SIG-M5 (cell line): ENCODE data around the gene KMT2C.

Source experiments
- DNase-seq: peaks from one replicate; lab custom pipeline; 2025; lab: John Stamatoyannopoulos, UW

The KMT2C gene

GRCh38 chr7:152140067-152140466, 295.7 kb downstream of the KMT2C start:
- DNase-seq, result no peak

- DNase-seq, result no peak
These were observed 298.3 kb downstream of the KMT2C start for GRCh38 chr7:152137476-152138025.

- no peak for DNase-seq
These were observed 299.1 kb downstream of the KMT2C start for GRCh38 chr7:152136686-152137085.

- no peak for DNase-seq
These were observed 302.0 kb downstream of the KMT2C start for GRCh38 chr7:152133804-152134203.

GRCh38 chr7:152132812-152133211, 303.0 kb downstream of the KMT2C start:
- DNase-seq, result no peak

- DNase-seq, result no peak
These were observed 303.8 kb downstream of the KMT2C start for GRCh38 chr7:152131981-152132494.

- DNase-seq, result no peak
These were observed 304.9 kb downstream of the KMT2C start for GRCh38 chr7:152130658-152131590.

- DNase-seq, result no peak
These were observed 306.1 kb downstream of the KMT2C start for GRCh38 chr7:152129682-152130081.

GRCh38 chr7:152128741-152129461, 306.9 kb downstream of the KMT2C start:
- DNase-seq, result no peak

GRCh38 chr7:152128252-152128651, 307.6 kb downstream of the KMT2C start:
- DNase-seq, result no peak

GRCh38 chr7:152127229-152127628, 308.6 kb downstream of the KMT2C start:
- DNase-seq, result no peak

- DNase-seq, result no peak
These were observed 309.1 kb downstream of the KMT2C start for GRCh38 chr7:152126741-152127140.

GRCh38 chr7:152122540-152122939, 313.3 kb downstream of the KMT2C start:
- DNase-seq, result no peak

- no peak for DNase-seq
These were observed 314.4 kb downstream of the KMT2C start for GRCh38 chr7:152121432-152121831.

- DNase-seq, result no peak
These were observed 315.0 kb downstream of the KMT2C start for GRCh38 chr7:152120776-152121175.

GRCh38 chr7:152120210-152120609, 315.6 kb downstream of the KMT2C start:
- DNase-seq, result no peak

- DNase-seq, result no peak
These were observed 318.4 kb downstream of the KMT2C start for GRCh38 chr7:152117356-152117755.

- no peak for DNase-seq
These were observed 320.6 kb downstream of the KMT2C start for GRCh38 chr7:152115021-152115718.

GRCh38 chr7:152112829-152113228, 323.0 kb downstream of the KMT2C start:
- no peak for DNase-seq

GRCh38 chr7:152108359-152108758, 327.4 kb downstream of the KMT2C start:
- DNase-seq, result no peak

- DNase-seq, result no peak
These were observed 327.9 kb downstream of the KMT2C start for GRCh38 chr7:152107945-152108344.

- no peak for DNase-seq
These were observed 328.8 kb downstream of the KMT2C start for GRCh38 chr7:152106990-152107389.
